ENCODE results near the gene CTXN1.
"Not testable (repeated sequence)": the region's sequence is repeated elsewhere in the genome, so short reads cannot be mapped to it uniquely, and the experiment has no call there.

The CTXN1 gene

GRCh38 chr19:7926021-7926726 lies at the start of gene CTXN1:
Gene CTXN1, minus strand, starts transcription at chr19:7926135. Its CDS starts 597 bp downstream, at chr19:7925538.
- DNase-seq (ENCODE audit: low read depth): no peak

GRCh38 chr19:7975037-7975436 lies 49.1 kb upstream of the CTXN1 start:
- no peak for DNase-seq (ENCODE audit: low read depth)

- no peak for DNase-seq (ENCODE audit: low read depth)
These were observed 47.9 kb upstream of the CTXN1 start for GRCh38 chr19:7973883-7974282.

- no peak for DNase-seq (ENCODE audit: low read depth)
These were observed 45.9 kb upstream of the CTXN1 start for GRCh38 chr19:7971553-7972520.

GRCh38 chr19:7970716-7971448 lies 44.9 kb upstream of the CTXN1 start:
- no peak for DNase-seq (ENCODE audit: low read depth)

GRCh38 chr19:7969555-7969939 lies 43.6 kb upstream of the CTXN1 start:
- DNase-seq (ENCODE audit: low read depth): no peak

- no peak for DNase-seq (ENCODE audit: low read depth)
These were observed 43.0 kb upstream of the CTXN1 start for GRCh38 chr19:7968796-7969554.

- DNase-seq (ENCODE audit: low read depth): no peak
These were observed 42.3 kb upstream of the CTXN1 start for GRCh38 chr19:7968008-7968795.

- no peak for DNase-seq (ENCODE audit: low read depth)
These were observed 40.2 kb upstream of the CTXN1 start for GRCh38 chr19:7965921-7966665.

- no peak for DNase-seq (ENCODE audit: low read depth)
These were observed 39.4 kb upstream of the CTXN1 start for GRCh38 chr19:7965259-7965841.

GRCh38 chr19:7963566-7963965 lies 37.6 kb upstream of the CTXN1 start:
- no peak for DNase-seq (ENCODE audit: low read depth)

GRCh38 chr19:7962644-7963268 lies 36.8 kb upstream of the CTXN1 start:
- no peak for DNase-seq (ENCODE audit: low read depth)

GRCh38 chr19:7961920-7962626 lies 36.1 kb upstream of the CTXN1 start:
- no peak for DNase-seq (ENCODE audit: low read depth)

- not testable (repeated sequence) for DNase-seq (ENCODE audit: low read depth)
These were observed 35.1 kb upstream of the CTXN1 start for GRCh38 chr19:7961082-7961481.

GRCh38 chr19:7959211-7959610 lies 33.3 kb upstream of the CTXN1 start:
- DNase-seq (ENCODE audit: low read depth): no peak

- DNase-seq (ENCODE audit: low read depth): no peak
These were observed 29.8 kb upstream of the CTXN1 start for GRCh38 chr19:7955696-7956095.

GRCh38 chr19:7953576-7953975 lies 27.6 kb upstream of the CTXN1 start:
- DNase-seq (ENCODE audit: low read depth): no peak

GRCh38 chr19:7953060-7953459 lies 27.1 kb upstream of the CTXN1 start:
- no peak for DNase-seq (ENCODE audit: low read depth)

- DNase-seq (ENCODE audit: low read depth): peak; percentile 19
These were observed 22.0 kb upstream of the CTXN1 start for GRCh38 chr19:7947939-7948338.

Data from non-pigmented ciliary epithelial cell (primary cell).